H1 (cell line): ENCODE measurements around the gene IFT27. TPM values are rescaled to one million over a fixed set of nuclear protein-coding genes. Genes with fewer than 3 reads are reported as not detected.

Experiments used
- CREB1 ChIP-seq: IDR thresholded peaks from 2 replicates; pipeline ENCODE4 v1.6.1; 2012; ENCODE audit warnings: inconsistent platforms
- SIX5 ChIP-seq: IDR thresholded peaks from 2 replicates; pipeline ENCODE4 v1.6.1; 2011; ENCODE audit warnings: mild to moderate bottlenecking, low read depth, low read length
- polyA plus RNA-seq, 7 experiments: library from polyadenylated mRNA; depleted of rRNA in 3 of 7; stranded (reverse) in 5 of 7; unstranded in 2 of 7; fragments of >200 nt in 5 of 7; fragments of 200-250 nt in 2 of 7; gene quantifications; 1 replicate in 5 of 7; 2 replicates in 1 of 7; 4 replicates in 1 of 7; pipeline versions ENCODE4 v1.2.1 to v1.2.3, GENCODE V29; 2011 to 2013; ENCODE audit warnings: missing spikeins in 2 of 7, mixed read lengths in 2 of 7
- total RNA-seq: library from RNA; stranded (reverse); fragmentation: NEBNext Ultra II Directional; extraction: Animal tissue kit (Norgen Biotek cat#: 25700); gene quantifications from 2 replicates; pipeline ENCODE4 v1.2.1, GENCODE V29; 2021
- TF ChIP-seq, protein P1 (sequence below): fragments of 300-600 bp; sonication (generic); IDR thresholded peaks from 2 replicates; pipeline ENCODE4 v1.7.1; 2012; ENCODE audit warnings: low read length, moderate library complexity, mild to moderate bottlenecking, inconsistent platforms; ENCODE audit not compliant: insufficient replicate concordance
- TF ChIP-seq, protein P2 (sequence below): IDR thresholded peaks from 2 replicates; pipeline ENCODE4 v1.6.1; 2011; ENCODE audit warnings: low read length, improper control_type of control experiment

IFT27 gene
- total and polyA plus RNA-seq, 2 of the 8 experiments (the other 6 are each of a cell fraction or from before 2014, with no cell fraction given) = 36.4 to 46.2 TPM

DNA sequence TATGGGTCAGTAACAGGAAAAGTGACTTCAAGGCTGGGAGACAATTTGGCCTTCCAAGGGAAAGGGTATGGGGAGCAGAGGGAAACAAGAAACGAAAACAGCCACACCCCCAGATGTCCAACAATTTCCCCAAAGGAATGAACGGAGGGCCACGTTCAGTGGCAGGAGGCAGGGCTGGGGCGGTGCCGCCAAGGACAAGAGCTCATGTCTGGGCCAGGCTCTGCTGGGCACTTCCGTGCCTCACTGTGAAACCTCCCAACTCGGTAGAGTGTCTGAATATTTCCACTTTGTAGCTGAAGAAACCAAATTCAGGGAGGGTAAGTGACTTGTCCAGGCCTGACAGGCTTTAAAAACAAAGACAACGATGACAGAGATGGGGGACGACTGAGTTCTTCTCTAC lies 11.9 kb downstream of the IFT27 start (continued):
- TF ChIP-seq, protein P1, sequence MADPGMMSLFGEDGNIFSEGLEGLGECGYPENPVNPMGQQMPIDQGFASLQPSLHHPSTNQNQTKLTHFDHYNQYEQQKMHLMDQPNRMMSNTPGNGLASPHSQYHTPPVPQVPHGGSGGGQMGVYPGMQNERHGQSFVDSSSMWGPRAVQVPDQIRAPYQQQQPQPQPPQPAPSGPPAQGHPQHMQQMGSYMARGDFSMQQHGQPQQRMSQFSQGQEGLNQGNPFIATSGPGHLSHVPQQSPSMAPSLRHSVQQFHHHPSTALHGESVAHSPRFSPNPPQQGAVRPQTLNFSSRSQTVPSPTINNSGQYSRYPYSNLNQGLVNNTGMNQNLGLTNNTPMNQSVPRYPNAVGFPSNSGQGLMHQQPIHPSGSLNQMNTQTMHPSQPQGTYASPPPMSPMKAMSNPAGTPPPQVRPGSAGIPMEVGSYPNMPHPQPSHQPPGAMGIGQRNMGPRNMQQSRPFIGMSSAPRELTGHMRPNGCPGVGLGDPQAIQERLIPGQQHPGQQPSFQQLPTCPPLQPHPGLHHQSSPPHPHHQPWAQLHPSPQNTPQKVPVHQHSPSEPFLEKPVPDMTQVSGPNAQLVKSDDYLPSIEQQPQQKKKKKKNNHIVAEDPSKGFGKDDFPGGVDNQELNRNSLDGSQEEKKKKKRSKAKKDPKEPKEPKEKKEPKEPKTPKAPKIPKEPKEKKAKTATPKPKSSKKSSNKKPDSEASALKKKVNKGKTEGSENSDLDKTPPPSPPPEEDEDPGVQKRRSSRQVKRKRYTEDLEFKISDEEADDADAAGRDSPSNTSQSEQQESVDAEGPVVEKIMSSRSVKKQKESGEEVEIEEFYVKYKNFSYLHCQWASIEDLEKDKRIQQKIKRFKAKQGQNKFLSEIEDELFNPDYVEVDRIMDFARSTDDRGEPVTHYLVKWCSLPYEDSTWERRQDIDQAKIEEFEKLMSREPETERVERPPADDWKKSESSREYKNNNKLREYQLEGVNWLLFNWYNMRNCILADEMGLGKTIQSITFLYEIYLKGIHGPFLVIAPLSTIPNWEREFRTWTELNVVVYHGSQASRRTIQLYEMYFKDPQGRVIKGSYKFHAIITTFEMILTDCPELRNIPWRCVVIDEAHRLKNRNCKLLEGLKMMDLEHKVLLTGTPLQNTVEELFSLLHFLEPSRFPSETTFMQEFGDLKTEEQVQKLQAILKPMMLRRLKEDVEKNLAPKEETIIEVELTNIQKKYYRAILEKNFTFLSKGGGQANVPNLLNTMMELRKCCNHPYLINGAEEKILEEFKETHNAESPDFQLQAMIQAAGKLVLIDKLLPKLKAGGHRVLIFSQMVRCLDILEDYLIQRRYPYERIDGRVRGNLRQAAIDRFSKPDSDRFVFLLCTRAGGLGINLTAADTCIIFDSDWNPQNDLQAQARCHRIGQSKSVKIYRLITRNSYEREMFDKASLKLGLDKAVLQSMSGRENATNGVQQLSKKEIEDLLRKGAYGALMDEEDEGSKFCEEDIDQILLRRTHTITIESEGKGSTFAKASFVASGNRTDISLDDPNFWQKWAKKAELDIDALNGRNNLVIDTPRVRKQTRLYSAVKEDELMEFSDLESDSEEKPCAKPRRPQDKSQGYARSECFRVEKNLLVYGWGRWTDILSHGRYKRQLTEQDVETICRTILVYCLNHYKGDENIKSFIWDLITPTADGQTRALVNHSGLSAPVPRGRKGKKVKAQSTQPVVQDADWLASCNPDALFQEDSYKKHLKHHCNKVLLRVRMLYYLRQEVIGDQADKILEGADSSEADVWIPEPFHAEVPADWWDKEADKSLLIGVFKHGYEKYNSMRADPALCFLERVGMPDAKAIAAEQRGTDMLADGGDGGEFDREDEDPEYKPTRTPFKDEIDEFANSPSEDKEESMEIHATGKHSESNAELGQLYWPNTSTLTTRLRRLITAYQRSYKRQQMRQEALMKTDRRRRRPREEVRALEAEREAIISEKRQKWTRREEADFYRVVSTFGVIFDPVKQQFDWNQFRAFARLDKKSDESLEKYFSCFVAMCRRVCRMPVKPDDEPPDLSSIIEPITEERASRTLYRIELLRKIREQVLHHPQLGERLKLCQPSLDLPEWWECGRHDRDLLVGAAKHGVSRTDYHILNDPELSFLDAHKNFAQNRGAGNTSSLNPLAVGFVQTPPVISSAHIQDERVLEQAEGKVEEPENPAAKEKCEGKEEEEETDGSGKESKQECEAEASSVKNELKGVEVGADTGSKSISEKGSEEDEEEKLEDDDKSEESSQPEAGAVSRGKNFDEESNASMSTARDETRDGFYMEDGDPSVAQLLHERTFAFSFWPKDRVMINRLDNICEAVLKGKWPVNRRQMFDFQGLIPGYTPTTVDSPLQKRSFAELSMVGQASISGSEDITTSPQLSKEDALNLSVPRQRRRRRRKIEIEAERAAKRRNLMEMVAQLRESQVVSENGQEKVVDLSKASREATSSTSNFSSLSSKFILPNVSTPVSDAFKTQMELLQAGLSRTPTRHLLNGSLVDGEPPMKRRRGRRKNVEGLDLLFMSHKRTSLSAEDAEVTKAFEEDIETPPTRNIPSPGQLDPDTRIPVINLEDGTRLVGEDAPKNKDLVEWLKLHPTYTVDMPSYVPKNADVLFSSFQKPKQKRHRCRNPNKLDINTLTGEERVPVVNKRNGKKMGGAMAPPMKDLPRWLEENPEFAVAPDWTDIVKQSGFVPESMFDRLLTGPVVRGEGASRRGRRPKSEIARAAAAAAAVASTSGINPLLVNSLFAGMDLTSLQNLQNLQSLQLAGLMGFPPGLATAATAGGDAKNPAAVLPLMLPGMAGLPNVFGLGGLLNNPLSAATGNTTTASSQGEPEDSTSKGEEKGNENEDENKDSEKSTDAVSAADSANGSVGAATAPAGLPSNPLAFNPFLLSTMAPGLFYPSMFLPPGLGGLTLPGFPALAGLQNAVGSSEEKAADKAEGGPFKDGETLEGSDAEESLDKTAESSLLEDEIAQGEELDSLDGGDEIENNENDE = no peak
- no peak for TF ChIP-seq CREB1
- TF ChIP-seq, protein P2, sequence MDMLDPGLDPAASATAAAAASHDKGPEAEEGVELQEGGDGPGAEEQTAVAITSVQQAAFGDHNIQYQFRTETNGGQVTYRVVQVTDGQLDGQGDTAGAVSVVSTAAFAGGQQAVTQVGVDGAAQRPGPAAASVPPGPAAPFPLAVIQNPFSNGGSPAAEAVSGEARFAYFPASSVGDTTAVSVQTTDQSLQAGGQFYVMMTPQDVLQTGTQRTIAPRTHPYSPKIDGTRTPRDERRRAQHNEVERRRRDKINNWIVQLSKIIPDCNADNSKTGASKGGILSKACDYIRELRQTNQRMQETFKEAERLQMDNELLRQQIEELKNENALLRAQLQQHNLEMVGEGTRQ = no peak
- TF ChIP-seq SIX5 = no peak
